IMR-90 (cell line): ENCODE measurements around the gene TRIM71. TPM values are rescaled to one million over a fixed set of nuclear protein-coding genes. Genes with fewer than 3 reads are reported as not detected.

Experiments
- ATAC-seq: fragments of 200-7000 bp; cut with Tn5 transposase; 2 replicates; pipeline ENCODE4 v1.9.1; 2020; ENCODE audit warnings: low read depth, mild to moderate bottlenecking, moderate library complexity
- BruUV-seq: library from RNA; stranded (reverse); fragments of 400-500 nt; replicated peaks from 2 replicates; lab custom pipeline; 2021; lab: Mats Ljungman, UMichigan
- CTCF ChIA-PET: fragments of 300-600 bp; formaldehyde crosslinking; extraction: SDS; loops from one replicate; lab custom pipeline; 2021; ENCODE audit warnings: antibody characterized with exemption; lab: Yijun Ruan, JAX
- POLR2A ChIA-PET: fragments of 300-600 bp; sonication (Branson Sonifier 250); formaldehyde crosslinking; loops from one replicate; lab custom pipeline; 2022; ENCODE audit warnings: antibody characterized with exemption; ENCODE audit not compliant: unreplicated experiment; lab: Charles Lee
- DNase-seq: peaks from one replicate; pipeline ENCODE4 v3.0.0; 2013
- H2AFZ ChIP-seq: replicated peaks from 2 replicates; pipeline ENCODE3; 2013; ENCODE audit warnings: low read length, mild to moderate bottlenecking; ENCODE audit not compliant: poor library complexity
- H2AK5ac ChIP-seq: 2 replicates; pipeline ENCODE4 v1.6.1; 2013; ENCODE audit warnings: low read depth, low read length, inconsistent platforms
- H2AK9ac ChIP-seq: replicated peaks from 2 replicates; pipeline ENCODE3; 2013; ENCODE audit warnings: mild to moderate bottlenecking, low read depth, low read length, moderate library complexity; ENCODE audit not compliant: poor library complexity
- H2BK120ac ChIP-seq: 2 replicates; pipeline ENCODE4 v1.6.1; 2013; ENCODE audit warnings: low read depth, low read length, inconsistent platforms
- H2BK15ac ChIP-seq: 3 replicates; pipeline ENCODE4 v1.6.1; 2013; ENCODE audit warnings: low read depth, low read length, inconsistent platforms
- H2BK20ac ChIP-seq: 2 replicates; pipeline ENCODE4 v1.6.1; 2013; ENCODE audit warnings: low read depth, mild to moderate bottlenecking, inconsistent platforms, low read length, moderate library complexity
- H2BK5ac ChIP-seq: 2 replicates; pipeline ENCODE4 v1.6.1; 2013; ENCODE audit warnings: mild to moderate bottlenecking, low read depth, low read length, inconsistent platforms; ENCODE audit not compliant: poor library complexity, severe bottlenecking
- H3K14ac ChIP-seq: replicated peaks from 2 replicates; pipeline ENCODE4 v1.6.1; 2013; ENCODE audit warnings: low read depth, low read length, inconsistent platforms
- H3K18ac ChIP-seq: 2 replicates; pipeline ENCODE4 v1.6.1; 2013; ENCODE audit warnings: low read depth, low read length, control low read depth
- H3K23ac ChIP-seq: 2 replicates; pipeline ENCODE4 v1.6.1; 2013; ENCODE audit warnings: low read depth, low read length, inconsistent platforms
- H3K27ac ChIP-seq: 2 replicates; pipeline ENCODE4 v1.5.1; 2013; ENCODE audit warnings: mild to moderate bottlenecking, control low read depth, low read length; ENCODE audit not compliant: insufficient read depth
- H3K27me3 ChIP-seq: 2 replicates; pipeline ENCODE4 v1.6.1; 2013; ENCODE audit warnings: low read length; ENCODE audit not compliant: control insufficient read depth, insufficient read depth
- H3K36me3 ChIP-seq: 2 replicates; pipeline ENCODE4 v1.6.1; 2013; ENCODE audit warnings: low read length, mixed read lengths; ENCODE audit not compliant: control insufficient read depth, insufficient read depth
- H3K4ac ChIP-seq: 2 replicates; pipeline ENCODE4 v1.6.1; 2013; ENCODE audit warnings: low read depth, low read length, inconsistent platforms
- H3K4me1 ChIP-seq: 2 replicates; pipeline ENCODE4 v1.6.1; 2013; ENCODE audit warnings: low read length, mixed read lengths; ENCODE audit not compliant: control insufficient read depth, insufficient read depth
- H3K4me2 ChIP-seq: 2 replicates; pipeline ENCODE4 v1.6.1; 2013; ENCODE audit warnings: low read depth, mild to moderate bottlenecking, control low read depth, low read length, moderate library complexity
- H3K4me3 ChIP-seq: 2 replicates; pipeline ENCODE4 v1.5.1; 2013; ENCODE audit warnings: low read depth, mild to moderate bottlenecking, control low read depth, low read length, moderate library complexity; ENCODE audit not compliant: insufficient read depth
- H3K56ac ChIP-seq: 2 replicates; pipeline ENCODE4 v1.6.1; 2013; ENCODE audit warnings: low read length, inconsistent platforms; ENCODE audit not compliant: insufficient read depth; ENCODE audit errors: extremely low read depth
- H3K79me1 ChIP-seq, 2 experiments: 2 replicates each; pipeline ENCODE4 v1.6.1; 2013; ENCODE audit warnings: low read length in 2 of 2, inconsistent platforms in 1 of 2, low read depth in 1 of 2
- H3K9ac ChIP-seq: 2 replicates; pipeline ENCODE4 v1.6.1; 2013; ENCODE audit warnings: low read depth, low read length, control low read depth
- H3K9me1 ChIP-seq: 2 replicates; pipeline ENCODE4 v1.6.1; 2013; ENCODE audit warnings: low read length, inconsistent platforms; ENCODE audit not compliant: insufficient read depth
- H3K9me3 ChIP-seq: 2 replicates; pipeline ENCODE4 v1.6.1; 2013; ENCODE audit warnings: low read length; ENCODE audit not compliant: control insufficient read depth, insufficient read depth
- H4K20me1 ChIP-seq: 2 replicates; pipeline ENCODE4 v1.6.1; 2013; ENCODE audit warnings: low read length, inconsistent platforms; ENCODE audit not compliant: insufficient read depth
- H4K5ac ChIP-seq: 2 replicates; pipeline ENCODE4 v1.6.1; 2013; ENCODE audit warnings: mild to moderate bottlenecking, low read depth, low read length, control low read depth
- H4K8ac ChIP-seq, 2 experiments: 2 replicates each; pipeline ENCODE4 v1.6.1; 2013; ENCODE audit warnings: low read depth in 2 of 2, low read length in 2 of 2, control low read depth in 1 of 2, inconsistent platforms in 1 of 2
- H4K91ac ChIP-seq: 2 replicates; pipeline ENCODE4 v1.6.1; 2013; ENCODE audit warnings: low read depth, low read length, inconsistent platforms; ENCODE audit not compliant: insufficient read depth
- BHLHE40 ChIP-seq: fragments of 150-350 bp; IDR thresholded peaks from 2 replicates; pipeline ENCODE4 v1.6.1; 2016; ENCODE audit warnings: mild to moderate bottlenecking, low read depth, low read length
- CHD1 ChIP-seq: IDR thresholded peaks from 2 replicates; pipeline ENCODE4 v1.6.1; 2012; ENCODE audit warnings: low read depth, low read length, improper control_type of control experiment
- ELK1 ChIP-seq: fragments of 150-350 bp; IDR thresholded peaks from 2 replicates; pipeline ENCODE4 v1.6.1; 2016; ENCODE audit warnings: low read depth, mild to moderate bottlenecking, low read length, moderate library complexity, borderline replicate concordance
- MAFK ChIP-seq: IDR thresholded peaks from 2 replicates; pipeline ENCODE4 v1.6.1; 2012; ENCODE audit warnings: low read depth, low read length, improper control_type of control experiment
- MXI1 ChIP-seq: IDR thresholded peaks from 2 replicates; pipeline ENCODE4 v1.6.1; 2012; ENCODE audit warnings: low read depth, mild to moderate bottlenecking, low read length, moderate library complexity, borderline replicate concordance
- POLR2A ChIP-seq: IDR thresholded peaks from 2 replicates; pipeline ENCODE4 v1.6.1; 2012; ENCODE audit warnings: mild to moderate bottlenecking, low read depth, low read length
- RAD21 ChIP-seq: IDR thresholded peaks from 2 replicates; pipeline ENCODE4 v1.6.1; 2012; ENCODE audit warnings: low read length, improper control_type of control experiment
- RCOR1 ChIP-seq: IDR thresholded peaks from 2 replicates; pipeline ENCODE4 v1.6.1; 2012; ENCODE audit warnings: mild to moderate bottlenecking, low read length, improper control_type of control experiment; ENCODE audit not compliant: insufficient replicate concordance
- SMC3 ChIP-seq: fragments of 150-350 bp; IDR thresholded peaks from 2 replicates; pipeline ENCODE4 v1.6.1; 2016; ENCODE audit warnings: low read depth, mild to moderate bottlenecking, antibody characterized with exemption, low read length, moderate library complexity
- WGBS, 2 experiments: methylation state at CpG; one replicate each; pipeline versions ENCODE4 v1.1.5 to v1.1.7; 2013; ENCODE audit warnings: missing lambda C conversion rate in 2 of 2; ENCODE audit not compliant: insufficient read length in 1 of 2; ENCODE audit errors: extremely low coverage in 2 of 2; 5-methylcytosine and 5-hydroxymethylcytosine counted together
- dilution Hi-C: fragments of 300-500 bp; cut with HindIII; formaldehyde crosslinking; loops from one replicate; pipeline ENCODE4 v1.14.3; 2018; ENCODE audit warnings: low sequenced_read_pairs; ENCODE audit not compliant: unreplicated experiment
- in situ Hi-C: fragments of 300-500 bp; cut with MboI; formaldehyde crosslinking; loops from 3 replicates; pipeline ENCODE4 v1.14.3; 2019; ENCODE audit warnings: low sequenced_read_pairs, inconsistent platforms, mixed read lengths
- intact Hi-C: fragments of 100-400 bp; cut with micrococcal nuclease; formaldehyde crosslinking; loops from 2 replicates; pipeline ENCODE4 v1.10.0; 2022
- polyA plus RNA-seq, 3 experiments: library from polyadenylated mRNA; depleted of rRNA; stranded (reverse); fragments of >200 nt; gene quantifications; 2 replicates each; pipeline ENCODE4 v1.2.3, GENCODE V29; 2012; ENCODE audit warnings: low replicate concordance in 1 of 3
- total RNA-seq: library from RNA; depleted of rRNA; stranded (reverse); fragments of >200 nt; gene quantifications from 2 replicates; pipeline ENCODE4 v1.2.3, GENCODE V29; 2012

The TRIM71 gene
- total and polyA plus RNA-seq, 2 of the 4 experiments (the other 2 are of a cell fraction) = not detected

GRCh38 chr3:32882189-32882588 lies 64.4 kb downstream of the TRIM71 start:
- POLR2A ChIA-PET = no interaction called here
- ATAC-seq = no peak

More at GRCh38 chr3:32882189-32882588, 64.4 kb downstream of the TRIM71 start:
- Histone ChIP-seq H3K4ac (no peak overlapping the region), H4K91ac (no peak overlapping the region), H3K14ac (no peak overlapping the region), H3K23ac (no peak overlapping the region), H2BK15ac (no peak overlapping the region), H3K18ac (no peak overlapping the region), H2BK120ac (no peak overlapping the region), H3K36me3 (no peaks in the 10 kb centered on the region), H3K79me1 (no peaks in the 10 kb centered on the region), H3K4me2 (no peak overlapping the region), H3K27ac (no peak overlapping the region), H3K9me3 (no peaks in the 10 kb centered on the region), H2AK5ac (no peak overlapping the region), H3K56ac (no peak overlapping the region), H3K9ac (no peak overlapping the region), H4K5ac (no peak overlapping the region), H3K4me3 (no peak overlapping the region), H3K27me3 (peaks cover 21% of the 10 kb centered on the region), H4K20me1 (no peaks in the 10 kb centered on the region), H4K8ac (no peak overlapping the region), H2AK9ac (no peak overlapping the region), H3K9me1 (no peaks in the 10 kb centered on the region), H3K4me1 (no peaks in the 10 kb centered on the region), H2AFZ (no peak overlapping the region), H2BK20ac (no peak overlapping the region), H2BK5ac (no peak overlapping the region)
- BruUV-seq = no TSS peak
- dilution Hi-C loops (no loop called here), in situ Hi-C loops (no loop called here), intact Hi-C loops (no loop called here)
- DNase-seq = no peak
- CTCF ChIA-PET = interaction anchor here (0.5 kb wide), 1 partner anchor 37 kb away, joined by 4 read pairs; no protein-coding TSS in a partner anchor
- no CpG with 5 or more reads among the region's 1 CpG for WGBS, 2 experiments
- no peak for TF ChIP-seq RAD21
- TF ChIP-seq BHLHE40 = no peak
- no peak for TF ChIP-seq ELK1
- no peak for TF ChIP-seq RCOR1
- no peak for TF ChIP-seq POLR2A
- TF ChIP-seq SMC3 = no peak
- no peak for TF ChIP-seq CHD1
- TF ChIP-seq MXI1 = no peak
- no peak for TF ChIP-seq MAFK
